ENCODE data around the gene TNFRSF12A.
"Not testable (repeated sequence)": the region's sequence is repeated elsewhere in the genome, so short reads cannot be mapped to it uniquely, and the experiment has no call there.

Gene TNFRSF12A

DNA sequence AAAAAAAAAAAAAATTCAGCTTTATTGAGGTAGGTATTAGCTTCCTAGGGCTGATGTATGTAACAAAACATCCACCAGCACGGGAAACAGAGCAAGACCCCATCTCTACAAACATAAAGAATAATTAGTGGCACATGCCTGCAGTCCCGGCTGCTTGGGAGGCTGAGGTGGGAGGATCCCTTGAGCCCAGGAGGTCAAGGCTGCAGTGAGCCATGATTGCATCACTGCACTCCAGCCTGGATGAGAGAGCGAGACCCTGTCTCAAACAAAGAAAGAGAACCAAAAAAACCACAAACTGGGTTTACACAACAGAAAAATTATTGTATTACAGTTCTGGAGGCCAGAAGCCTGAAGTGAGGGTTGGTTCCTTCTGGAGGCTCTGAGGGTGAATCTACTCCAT, 22.2 kb downstream of the TNFRSF12A start:
- FAIRE-seq (no peak), DNase-seq (ENCODE audit: extremely low spot score, insufficient read length, low read depth) (no peak)

DNA sequence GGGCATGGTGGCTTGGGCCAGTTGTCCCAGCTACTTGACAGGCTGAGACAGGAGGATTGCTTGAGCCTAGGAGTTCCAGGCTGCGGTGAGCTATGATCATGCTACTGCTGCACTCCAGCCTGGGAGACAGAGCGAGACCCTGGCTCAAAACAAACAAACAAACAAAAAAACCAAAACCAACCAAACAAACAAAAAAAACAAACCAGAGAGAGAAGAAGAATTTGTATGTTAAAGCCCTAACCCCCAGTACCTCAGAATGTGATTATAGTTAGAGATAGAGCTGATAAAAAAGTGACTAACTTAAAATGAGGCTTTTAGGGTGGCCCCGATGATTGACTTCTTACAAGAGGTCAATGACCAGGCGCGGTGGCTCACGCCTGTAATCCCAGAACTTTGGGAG, 24.5 kb downstream of the TNFRSF12A start:
- FAIRE-seq (no peak), DNase-seq (ENCODE audit: extremely low spot score, insufficient read length, low read depth) (no peak)

DNA sequence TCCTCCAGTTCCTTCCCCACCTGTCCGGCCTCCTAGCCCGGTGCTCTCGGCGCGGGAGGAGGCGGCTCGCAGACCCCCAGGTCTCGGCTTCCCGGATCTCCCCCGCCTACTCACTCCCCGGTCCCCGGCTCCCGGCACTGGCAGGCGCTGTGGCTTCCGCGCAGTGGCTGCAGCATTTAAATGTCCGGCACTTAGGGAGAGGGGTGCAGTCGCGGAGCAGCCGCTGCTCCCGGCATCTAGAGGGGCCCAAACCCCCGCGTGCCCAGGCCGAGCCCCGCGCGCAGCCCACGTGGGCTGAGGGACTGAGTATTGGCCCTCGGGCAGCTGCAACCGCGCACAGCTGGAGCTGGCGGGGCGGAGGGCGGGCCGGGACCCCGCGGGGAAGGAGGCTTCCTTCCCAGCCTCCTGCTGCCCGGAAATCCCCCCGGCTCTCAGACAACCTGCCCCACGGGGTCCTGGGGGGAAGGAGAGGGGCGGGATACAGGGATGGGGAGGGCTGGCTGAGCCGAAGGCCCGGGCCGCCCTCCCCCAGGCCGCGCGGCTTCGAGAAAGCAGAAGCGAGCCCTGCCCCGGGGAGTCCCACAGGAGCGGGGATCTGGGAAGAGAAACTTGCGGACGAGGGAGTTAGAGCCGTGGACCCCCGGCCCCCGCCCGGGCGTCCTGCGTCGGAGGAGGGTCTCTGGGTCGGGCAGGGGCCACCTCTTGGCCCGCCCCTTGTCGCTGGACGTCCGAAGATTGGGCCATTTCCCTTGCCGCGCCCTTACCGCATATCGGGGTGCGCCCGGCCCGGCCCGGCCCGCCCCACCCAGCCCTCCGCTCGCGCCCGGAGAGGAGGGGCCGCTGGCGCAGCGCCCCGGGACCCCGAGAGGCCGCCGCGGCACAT, 25.8 kb downstream of the TNFRSF12A start, which contains the start of gene MMP25:
Gene MMP25, plus strand, starts transcription at position 804 of the 883 bp plus-strand sequence. CDS start 357 bp downstream, outside the sequence.
- FAIRE-seq: peak; percentile 15
- no peak for DNase-seq (ENCODE audit: extremely low spot score, insufficient read length, low read depth)

DNA sequence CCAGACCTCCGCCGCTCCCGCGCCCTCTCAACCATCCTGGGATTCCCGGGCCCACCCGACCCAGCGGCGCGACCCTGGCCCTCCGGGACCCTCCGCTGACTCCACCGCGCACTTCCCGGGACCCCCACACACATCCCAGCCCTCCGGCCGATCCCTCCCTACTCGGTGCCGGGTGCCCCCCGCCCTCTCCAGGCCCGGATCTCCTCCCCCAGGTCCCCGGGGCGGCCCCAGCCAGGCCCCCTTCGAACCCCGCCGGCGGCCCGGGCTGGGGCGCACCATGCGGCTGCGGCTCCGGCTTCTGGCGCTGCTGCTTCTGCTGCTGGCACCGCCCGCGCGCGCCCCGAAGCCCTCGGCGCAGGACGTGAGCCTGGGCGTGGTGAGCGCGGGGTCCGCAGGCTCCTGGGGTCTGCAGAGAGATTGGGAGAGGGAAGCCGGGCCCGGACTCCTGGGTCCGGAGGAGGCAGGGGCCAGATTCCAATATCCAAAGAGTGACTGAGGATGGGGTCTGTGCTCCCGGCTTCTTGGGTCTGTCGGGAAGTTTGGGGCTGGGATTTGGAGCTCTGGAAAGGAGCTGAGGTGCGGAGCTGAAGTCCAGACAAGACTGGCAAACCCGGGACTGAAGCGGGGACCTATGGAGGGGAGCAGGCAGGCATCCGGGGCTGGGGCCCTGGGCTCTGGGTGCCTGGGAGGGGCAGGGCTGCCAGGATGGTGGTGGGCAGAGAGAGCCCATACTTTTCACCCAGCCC, 26.6 kb downstream of the TNFRSF12A start:
- FAIRE-seq: no peak
- DNase-seq (ENCODE audit: extremely low spot score, insufficient read length, low read depth): no peak

DNA sequence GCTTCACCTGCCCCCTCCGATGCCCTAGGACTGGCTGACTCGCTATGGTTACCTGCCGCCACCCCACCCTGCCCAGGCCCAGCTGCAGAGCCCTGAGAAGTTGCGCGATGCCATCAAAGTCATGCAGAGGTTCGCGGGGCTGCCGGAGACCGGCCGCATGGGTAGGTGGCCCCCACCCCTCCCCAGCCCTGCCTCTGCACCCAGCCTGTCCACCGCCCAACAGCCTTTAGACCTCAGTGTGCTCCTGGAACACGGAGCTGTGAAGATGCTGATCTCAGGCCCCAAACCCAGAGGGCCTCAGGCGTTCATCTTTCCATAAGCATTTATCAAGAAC, 27.2 kb downstream of the TNFRSF12A start:
- DNase-seq (ENCODE audit: extremely low spot score, insufficient read length, low read depth): no peak

DNA sequence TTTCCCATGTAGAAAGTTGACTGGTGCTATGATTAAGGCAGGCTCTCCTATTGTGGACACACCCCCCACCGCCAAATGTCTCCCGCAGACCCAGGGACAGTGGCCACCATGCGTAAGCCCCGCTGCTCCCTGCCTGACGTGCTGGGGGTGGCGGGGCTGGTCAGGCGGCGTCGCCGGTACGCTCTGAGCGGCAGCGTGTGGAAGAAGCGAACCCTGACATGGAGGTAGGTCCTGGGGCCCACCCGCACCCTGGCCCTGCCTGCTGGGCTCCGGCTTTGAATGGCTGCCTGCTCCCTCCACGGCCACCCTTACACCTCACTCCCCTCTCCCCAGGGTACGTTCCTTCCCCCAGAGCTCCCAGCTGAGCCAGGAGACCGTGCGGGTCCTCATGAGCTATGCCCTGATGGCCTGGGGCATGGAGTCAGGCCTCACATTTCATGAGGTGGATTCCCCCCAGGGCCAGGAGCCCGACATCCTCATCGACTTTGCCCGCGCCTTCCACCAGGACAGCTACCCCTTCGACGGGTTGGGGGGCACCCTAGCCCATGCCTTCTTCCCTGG, 29.8 kb downstream of the TNFRSF12A start:
- no peak for FAIRE-seq
- no peak for DNase-seq (ENCODE audit: extremely low spot score, insufficient read length, low read depth)

More for the DNA sequence above, 27.2 kb downstream of the TNFRSF12A start:
- no peak for FAIRE-seq

DNA sequence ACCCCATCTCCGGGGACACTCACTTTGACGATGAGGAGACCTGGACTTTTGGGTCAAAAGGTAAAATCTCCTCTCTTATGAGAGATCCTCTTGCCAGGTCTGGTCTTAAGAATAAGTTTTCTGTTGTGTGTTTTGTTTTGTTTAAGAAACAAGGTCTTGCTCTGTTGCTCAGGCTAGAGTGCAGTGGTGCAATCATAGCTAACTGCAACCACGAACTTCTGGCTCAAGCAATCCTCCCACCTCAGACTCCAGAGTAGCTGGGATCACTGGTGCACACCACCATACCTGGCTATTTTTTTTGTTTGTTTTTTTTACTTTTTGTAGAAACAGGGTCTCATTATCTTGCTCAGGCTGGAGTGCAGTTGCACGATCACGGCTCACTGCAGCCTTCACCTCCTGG, 30.3 kb downstream of the TNFRSF12A start:
- FAIRE-seq (no peak), DNase-seq (ENCODE audit: extremely low spot score, insufficient read length, low read depth) (no peak)

DNA sequence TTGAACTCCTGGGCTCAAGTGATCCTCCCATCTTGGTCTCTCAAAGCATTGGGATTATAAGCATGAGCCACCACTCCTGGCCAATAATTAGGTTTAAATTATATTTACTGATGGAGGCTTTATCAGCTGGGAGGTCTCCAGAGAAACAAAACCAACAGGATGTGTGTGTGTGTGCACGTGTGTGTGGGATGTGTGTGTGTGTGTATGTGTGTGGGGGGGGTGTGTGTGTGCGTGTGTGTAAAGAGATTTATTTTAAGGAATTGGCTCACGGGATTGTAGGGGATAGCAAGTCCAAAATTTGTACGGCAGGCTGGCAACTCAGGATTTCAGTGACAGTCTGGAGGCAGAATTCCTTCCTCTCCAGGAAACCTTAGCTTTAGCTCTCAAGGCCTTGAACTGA, 30.8 kb downstream of the TNFRSF12A start:
- FAIRE-seq (no peak), DNase-seq (ENCODE audit: extremely low spot score, insufficient read length, low read depth) (no peak)

DNA sequence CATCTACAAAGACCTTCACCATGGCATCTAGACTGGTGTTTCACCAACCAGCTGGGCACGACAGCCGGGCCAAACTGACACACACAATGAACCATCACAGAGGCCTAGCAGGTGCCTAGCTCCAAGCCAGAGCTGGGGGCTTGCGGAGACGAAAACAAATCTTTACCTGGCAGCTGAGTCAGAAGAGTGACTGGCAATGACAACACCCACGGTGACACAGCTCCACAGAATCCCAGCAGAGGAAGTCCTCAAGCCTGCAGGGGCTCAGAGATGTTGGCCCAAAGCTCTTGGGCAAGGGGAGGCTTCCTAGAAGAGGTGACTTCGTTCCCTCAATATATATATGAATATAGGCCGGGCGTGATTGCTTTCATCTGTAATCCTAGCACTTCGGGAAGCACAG, 31.3 kb downstream of the TNFRSF12A start:
- FAIRE-seq (no peak), DNase-seq (ENCODE audit: extremely low spot score, insufficient read length, low read depth) (no peak)

DNA sequence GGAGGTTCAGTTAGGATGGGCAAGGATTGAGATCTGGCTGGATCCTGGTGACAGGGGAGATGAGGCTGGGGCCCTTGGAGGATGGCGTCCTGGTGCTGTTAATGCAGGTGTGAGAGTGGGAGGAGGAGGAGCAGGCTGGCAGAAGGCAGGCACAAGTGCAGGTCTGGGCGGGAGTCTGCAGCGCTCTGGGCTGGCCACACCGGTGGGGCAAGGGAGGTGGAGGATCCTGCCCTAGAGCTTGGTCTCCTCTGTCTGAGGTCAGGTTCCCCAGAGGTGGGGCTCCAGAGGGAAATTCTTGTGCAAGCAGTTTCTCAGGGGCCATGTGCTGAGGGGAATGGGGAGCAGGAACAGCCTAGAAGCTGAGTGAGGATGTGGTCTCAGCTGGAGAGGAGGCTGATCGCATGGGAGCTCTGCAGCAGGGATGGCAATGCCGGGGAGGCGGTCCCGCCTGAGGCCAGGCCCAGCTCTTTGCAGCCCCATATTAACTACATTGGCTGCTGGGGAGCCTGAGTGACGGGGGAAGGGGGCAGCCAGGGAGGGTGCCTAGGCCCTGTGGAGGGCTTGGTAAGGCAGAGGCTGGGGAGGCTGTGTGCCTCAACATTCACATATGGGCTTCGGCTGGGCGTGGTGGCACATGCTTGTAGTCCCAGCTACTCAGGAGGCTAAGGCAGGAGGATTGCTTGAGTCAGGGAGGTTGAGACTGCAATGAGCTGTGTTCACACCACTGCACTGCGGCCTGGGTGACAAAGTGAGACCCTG, 32.6 kb downstream of the TNFRSF12A start:
- not testable (repeated sequence) for DNase-seq (ENCODE audit: extremely low spot score, insufficient read length, low read depth); FAIRE-seq

DNA sequence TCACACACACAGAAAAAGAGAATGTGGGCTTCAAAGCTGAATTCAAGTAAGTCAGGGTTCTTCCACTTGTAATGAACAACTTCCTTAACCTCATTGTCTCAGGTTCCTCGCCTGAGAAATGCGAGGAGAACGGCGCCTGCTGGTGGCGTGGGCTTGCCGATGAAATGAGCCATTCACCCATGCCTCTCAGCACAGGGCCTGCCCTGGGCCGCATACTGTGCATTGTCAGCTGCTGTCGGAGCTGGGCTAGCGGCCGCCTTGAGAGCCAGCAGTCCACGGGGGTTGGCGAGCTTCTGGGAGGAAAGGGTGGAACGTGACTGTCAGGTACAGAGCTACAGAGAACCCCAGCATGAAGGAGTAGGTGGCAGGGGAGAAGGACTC, 33.2 kb downstream of the TNFRSF12A start:
- FAIRE-seq; DNase-seq (ENCODE audit: extremely low spot score, insufficient read length, low read depth): not testable (repeated sequence)

DNA sequence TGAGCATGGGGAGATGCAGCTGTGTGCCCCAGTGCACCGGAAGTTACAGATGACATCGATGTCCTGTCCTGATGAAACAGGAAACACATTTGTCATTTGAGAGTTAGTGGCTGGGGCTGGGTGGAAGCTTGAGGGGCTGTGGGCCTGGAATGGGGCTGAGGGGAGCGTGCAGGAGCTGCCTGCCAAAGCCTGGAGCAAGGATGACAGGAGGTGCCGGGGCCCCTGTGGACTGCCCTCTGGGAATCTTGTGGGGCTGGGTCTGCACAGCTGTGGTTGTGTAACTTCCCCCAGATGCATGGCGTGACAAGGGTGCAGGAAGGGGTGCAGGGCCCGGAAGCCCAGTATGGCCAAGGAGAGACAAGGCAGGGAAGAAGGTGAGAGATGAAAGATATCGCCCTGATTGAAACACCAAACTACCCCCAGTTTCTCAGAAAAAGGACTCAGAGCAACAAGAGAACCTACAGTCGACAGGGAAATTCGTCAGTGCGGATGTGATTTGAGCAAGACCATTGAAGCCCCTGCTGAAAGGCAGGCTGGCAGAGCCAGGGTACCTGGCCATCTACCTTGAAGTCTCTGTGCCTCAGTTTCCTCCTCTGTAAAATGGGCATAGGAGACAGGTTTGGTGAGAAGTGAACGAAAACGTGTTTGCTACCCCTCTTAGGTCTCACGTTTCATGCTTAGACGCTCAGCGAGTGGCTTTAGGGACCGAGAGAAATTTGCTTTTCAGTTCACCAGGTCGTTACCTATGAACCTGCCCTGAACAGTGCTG, 35.0 kb downstream of the TNFRSF12A start:
- DNase-seq (ENCODE audit: extremely low spot score, insufficient read length, low read depth) (no peak), FAIRE-seq (peak; percentile 63)

DNA sequence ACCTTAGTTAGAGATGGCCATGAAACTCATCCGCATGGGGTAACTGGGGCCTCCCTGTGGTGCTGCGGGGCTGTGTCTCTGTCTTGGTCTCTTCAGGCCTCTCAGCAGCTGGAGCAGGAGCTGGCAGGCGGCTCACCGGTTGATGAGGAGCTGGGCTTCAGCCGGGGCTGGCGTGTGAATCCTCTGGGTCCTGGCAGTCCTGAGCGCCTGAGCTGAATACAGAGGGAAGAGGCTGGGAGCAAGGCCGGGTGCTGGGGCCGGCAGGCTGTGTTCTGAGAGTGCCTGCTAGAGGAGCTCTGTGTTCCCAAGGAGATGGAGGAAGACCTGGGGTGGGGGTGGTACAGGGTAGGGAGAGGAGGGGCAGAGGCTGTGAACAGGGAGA, 35.6 kb downstream of the TNFRSF12A start:
- DNase-seq (ENCODE audit: extremely low spot score, insufficient read length, low read depth); FAIRE-seq: not testable (repeated sequence)

DNA sequence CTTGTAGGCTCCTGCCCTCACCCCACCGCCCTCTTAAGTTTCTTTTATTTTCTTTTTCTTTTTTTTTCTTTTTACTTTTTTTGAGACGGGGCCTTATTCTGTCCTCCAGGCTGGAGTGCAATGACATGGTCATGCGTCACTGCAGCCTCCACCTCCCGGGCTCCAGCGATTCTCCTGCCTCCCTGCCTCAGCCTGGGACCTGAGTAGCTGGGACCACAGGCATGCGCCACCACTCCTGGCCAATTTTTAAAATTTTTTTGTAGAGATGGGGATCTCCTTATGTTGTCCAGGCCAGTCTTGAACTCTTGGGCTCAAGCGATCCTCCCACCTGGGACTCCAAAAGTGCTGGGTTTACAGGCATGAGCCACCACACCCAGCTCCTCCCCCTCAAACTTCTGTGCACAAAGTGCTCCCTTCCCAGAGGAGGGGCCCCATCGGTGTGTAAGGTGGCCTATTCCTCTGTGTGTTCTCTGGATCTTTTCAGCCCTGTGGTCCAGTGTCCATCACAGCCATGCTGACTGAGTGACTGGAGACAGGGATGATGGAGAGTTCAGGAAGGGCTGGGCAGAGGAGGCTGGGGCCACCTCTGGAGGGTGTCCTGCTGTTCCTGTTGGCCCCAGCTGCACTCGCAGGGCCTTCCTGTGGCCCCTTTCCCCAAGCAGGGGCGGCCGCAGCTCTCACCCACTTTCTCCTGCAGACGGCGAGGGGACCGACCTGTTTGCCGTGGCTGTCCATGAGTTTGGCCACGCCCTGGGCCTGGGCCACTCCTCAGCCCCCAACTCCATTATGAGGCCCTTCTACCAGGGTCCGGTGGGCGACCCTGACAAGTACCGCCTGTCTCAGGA, 36.4 kb downstream of the TNFRSF12A start:
- DNase-seq (ENCODE audit: extremely low spot score, insufficient read length, low read depth) (no peak), FAIRE-seq (no peak)

DNA sequence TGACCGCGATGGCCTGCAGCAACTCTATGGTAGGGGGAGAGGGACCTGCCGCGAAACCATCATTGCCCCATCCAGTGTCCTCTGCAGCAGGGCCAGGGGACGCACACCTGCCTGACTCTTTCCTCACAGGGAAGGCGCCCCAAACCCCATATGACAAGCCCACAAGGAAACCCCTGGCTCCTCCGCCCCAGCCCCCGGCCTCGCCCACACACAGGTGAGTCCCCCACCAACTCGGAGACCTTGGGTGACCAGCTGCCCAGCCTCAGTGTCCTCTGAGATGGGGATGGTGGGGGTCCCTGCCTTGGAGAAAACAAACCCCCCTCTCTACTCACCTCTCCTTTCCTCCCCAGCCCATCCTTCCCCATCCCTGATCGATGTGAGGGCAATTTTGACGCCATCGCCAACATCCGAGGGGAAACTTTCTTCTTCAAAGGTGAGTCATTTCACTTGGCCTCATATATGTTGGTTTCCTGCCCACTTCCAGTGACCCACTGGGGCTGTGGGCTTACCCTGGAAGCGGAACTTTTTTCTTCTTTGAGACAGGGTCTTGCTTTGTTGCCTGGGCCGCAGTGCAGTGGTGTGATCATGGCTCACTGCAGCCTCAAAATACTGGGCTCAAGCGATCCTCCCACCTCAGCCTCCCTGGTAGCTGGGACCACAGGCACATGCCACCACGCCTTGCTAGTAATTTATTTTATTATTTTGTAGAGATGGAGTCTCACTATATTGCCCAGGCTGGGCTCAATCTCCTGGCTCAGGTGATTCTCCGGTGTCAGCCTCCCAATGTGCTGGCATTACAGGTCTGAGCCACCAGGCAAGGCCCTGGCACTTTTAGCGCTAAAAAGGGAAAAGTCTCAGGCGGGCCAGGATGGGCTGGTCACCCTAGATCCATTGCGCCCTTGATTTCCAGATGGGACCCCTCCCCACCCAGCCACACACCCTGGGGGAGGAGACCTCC, 37.3 kb downstream of the TNFRSF12A start:
- no peak for DNase-seq (ENCODE audit: extremely low spot score, insufficient read length, low read depth)
- FAIRE-seq: no peak

DNA sequence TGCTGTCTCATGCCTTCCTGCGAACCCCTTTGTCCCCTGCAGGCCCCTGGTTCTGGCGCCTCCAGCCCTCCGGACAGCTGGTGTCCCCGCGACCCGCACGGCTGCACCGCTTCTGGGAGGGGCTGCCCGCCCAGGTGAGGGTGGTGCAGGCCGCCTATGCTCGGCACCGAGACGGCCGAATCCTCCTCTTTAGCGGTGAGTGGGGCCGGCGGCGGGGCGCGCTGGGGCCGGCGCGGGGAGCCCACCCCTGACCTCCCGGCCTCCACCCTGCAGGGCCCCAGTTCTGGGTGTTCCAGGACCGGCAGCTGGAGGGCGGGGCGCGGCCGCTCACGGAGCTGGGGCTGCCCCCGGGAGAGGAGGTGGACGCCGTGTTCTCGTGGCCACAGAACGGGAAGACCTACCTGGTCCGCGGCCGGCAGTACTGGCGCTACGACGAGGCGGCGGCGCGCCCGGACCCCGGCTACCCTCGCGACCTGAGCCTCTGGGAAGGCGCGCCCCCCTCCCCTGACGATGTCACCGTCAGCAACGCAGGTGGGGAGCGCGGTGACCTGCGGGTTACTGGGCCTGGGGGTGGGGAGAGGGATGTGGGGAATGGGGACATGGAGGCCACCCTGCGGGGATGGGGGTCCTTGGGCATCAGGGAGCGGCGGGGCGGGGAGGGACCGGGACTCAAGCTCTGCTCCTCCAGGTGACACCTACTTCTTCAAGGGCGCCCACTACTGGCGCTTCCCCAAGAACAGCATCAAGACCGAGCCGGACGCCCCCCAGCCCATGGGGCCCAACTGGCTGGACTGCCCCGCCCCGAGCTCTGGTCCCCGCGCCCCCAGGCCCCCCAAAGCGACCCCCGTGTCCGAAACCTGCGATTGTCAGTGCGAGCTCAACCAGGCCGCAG, 38.2 kb downstream of the TNFRSF12A start:
- DNase-seq (ENCODE audit: extremely low spot score, insufficient read length, low read depth) (no peak), FAIRE-seq (no peak)
